Measurements from ENCODE around the gene FBXL14.
A peak's percentile ranks its signal among the peaks of the same experiment; 100 is the strongest.

FBXL14 gene

DNA sequence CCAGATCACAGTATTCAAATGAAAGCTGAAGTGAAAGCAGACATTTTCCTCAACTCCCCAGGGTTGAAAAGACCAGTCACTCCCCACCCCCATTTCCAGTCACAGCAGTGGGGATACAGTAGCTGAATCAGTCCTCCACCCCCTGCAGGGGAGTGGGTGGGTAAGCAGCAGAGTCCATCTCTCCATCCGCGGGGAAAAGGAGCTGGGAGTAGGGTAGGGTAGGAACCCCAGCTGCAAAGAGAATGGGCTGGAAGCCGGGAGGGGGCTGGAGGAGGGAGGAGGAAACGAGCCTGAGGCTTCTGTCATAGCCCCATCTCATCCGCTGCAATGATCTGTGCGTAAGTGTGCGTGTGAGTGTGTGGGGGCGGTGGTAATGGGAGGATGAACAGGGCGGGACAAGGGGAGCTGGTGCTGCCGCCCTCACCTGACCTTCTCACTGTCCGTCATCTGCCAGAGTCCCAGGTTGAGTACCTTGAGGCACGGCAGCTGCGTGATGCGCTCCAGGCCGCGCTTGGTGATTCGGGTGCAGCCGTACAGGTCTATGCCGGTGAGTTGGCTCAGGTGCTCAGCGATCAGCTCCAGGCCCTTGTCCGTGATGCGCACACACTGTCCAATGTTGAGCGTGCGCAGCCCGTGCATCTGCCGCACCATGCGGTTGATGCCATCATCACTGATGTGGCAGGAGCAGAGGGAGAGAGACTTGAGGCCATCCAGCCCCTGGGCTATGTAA, 1.8 kb downstream of the FBXL14 start:
- DNase-seq = peak; percentile 46

DNA sequence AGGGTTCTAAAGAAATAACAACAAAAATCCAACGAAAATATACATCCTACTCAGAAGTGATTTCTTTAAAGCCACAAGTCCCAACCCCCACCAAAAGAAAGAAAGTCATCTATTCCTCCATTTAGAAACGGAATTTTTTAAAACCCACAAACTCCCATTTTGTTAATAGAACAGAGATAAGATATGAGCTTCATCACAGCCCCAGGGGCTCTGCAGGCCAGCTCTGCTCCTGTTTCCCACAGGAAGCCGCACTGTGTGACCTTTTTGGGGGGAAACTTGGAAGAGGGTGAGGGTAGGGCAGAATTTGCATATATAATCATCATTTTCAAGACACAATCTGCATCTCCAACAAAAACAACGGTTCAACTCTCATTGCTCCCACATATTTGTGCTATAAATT, 2.8 kb downstream of the FBXL14 start:
- no peak for DNase-seq

DNA sequence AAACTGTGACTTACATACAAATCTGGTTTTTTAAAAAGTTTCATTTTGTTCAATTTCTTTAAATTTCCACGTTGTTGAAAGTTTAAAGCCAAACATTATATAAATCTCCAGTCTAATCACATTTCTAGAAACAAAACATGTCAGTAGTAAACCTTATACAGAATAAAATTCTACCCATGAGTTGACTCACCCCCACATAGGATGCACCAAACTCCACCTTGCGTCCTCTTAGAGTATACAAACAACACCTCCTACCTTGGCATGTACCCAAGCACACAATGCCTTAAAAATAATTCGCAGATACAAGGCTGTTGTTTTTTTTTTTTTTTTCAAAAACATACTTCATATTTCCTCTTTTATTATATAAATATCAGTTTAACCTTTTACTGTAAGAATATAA, 3.3 kb downstream of the FBXL14 start:
- peak; percentile 17 for DNase-seq

DNA sequence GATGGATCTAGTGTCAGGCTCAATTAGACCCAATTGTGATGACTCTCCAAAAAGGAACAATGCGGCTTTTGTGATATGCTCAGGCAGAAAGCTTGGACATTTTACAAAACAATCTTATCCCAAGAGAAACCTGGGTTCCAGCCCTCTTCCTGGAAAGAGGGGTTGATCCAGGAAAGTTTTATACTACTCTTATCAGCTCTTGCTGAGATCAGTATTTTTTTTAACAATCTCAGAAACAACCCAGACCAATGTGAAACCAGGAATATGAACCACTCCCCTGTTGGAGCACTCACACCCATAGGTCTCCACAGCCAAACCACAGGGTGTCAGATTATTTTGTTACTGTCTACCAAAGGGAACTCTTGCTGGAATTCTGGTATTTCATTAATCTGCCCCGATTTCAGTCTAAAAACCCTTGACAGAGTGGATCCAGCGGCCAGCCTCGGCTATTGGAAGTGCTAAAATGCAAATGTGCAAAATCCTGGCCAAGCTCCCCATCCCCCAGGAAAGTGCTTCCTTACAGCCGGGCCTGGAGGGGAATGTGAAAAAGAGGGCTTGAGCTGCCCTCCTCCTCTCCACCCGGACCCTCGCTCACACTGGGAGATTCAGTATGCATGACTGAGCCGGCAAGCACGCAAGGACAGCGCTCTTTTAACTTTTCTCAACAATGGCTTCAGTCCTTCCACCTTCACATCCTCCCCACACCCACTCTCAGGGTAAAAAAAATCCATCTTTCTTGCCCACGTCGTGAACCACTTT, 4.0 kb downstream of the FBXL14 start:
- DNase-seq = no peak

DNA sequence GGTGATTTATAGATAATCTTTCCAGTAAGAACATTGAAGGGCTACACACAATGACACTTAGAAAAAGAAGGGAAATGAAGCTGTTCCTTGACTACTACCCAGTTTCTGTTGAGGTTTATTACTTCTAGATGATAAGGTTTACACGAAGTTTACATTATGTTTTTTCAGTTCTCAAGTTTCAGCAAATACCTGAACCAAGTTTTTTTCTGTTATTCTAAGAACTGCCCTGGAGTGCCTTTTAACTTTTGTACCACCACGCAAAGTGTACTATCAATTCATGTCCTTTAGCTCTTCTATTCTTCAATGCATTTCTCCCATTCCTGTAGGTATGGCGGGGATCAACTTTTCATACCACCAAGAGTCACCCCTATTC, 5.8 kb downstream of the FBXL14 start:
- DNase-seq = no peak

DNA sequence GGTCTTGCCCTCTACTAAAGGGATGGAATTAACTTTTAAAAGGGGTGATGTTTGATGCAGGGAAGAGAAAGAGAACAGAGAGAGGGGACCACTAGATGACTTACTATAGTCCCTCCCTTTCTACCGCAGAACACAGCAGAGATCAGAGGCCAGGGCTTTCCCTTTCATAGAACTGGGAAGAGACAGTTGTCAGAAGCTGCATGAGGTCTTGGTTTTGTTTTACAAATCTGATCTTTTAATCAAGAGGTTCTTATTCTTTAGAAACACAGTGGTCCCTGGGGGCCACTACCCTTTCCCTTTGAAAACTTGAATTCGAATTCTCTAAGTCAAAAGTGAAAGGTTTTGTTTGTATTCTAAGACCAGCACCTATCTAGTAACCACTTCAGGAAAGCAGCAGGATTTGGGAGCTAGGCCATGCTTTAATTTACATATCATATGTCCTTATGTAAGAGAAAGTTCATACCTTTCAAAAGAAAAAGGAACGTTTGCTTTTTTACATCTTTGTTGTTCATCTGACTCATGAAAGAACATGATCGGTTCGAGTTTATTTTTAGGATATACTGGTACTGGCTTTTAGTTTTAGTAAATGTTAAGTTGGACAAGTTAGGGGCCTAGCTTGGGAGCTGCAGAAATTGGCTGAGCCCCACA, 6.3 kb downstream of the FBXL14 start:
- DNase-seq = no peak

DNA sequence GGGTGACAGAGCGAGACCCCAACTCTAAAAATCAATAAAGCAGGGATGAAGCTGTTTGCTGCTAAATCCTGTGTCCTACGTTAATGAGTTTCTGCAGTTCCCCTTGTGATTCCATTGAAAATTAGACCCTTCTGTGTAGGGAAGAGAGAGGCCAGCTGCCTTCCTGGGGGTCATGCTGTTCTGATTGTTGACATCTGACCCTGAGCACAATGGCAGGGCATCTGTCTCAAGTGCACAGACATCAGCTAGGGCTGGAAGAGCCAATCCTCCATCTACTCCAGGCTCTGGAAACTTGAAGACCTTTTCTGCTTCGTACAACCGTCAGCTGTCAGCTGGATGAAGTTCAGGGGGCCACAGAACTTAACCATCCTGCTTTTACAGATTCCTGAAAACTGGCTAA, 10.1 kb downstream of the FBXL14 start:
- no peak for DNase-seq

DNA sequence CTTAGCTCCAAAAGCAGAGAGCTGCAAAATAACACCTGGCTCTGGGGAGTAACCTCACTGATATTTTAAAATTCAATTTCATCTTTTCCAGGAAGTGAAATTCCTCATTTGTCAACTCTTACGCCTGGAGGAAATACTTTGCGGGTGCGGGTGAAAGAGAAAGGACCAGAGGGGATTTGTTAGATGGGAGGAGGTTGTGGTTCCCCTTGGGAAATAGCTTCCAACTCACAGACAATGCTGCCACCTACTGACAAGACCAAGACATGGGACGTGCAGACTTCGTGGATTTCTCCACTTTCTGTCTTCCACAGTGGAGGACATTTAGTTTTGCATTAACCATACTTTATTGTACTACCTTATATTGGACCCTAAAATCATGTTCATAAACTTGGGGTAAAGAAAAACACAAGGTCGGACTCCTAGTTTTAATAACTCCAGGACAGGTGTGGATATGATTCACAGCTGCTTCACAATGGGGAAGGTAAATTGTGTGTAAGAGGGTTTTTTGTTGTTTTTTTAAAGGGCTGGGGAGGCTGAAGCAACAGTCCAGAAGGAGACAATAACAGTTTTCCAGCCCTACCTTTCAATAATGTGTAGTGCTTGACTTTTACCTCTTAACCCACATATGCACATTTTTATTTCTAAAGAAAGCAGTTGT, 10.8 kb downstream of the FBXL14 start:
- peak; percentile 78 for DNase-seq

DNA sequence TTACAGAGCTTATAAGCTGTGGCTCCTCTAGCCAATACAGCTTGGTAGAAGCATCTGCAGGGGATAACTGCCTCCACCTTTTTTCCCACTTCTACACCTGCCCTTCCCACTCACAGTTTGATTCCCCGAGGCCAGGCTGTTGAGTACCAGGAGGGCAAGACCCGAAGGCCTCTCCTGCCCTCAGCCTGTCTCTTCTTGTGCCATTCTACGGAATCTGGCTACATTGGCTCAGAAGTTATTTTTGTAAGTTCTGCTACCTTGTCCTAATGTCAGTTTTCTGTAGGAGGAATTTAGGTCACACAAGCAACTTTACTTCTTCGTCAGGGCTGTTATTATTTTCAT, 11.7 kb downstream of the FBXL14 start:
- DNase-seq = no peak

DNA sequence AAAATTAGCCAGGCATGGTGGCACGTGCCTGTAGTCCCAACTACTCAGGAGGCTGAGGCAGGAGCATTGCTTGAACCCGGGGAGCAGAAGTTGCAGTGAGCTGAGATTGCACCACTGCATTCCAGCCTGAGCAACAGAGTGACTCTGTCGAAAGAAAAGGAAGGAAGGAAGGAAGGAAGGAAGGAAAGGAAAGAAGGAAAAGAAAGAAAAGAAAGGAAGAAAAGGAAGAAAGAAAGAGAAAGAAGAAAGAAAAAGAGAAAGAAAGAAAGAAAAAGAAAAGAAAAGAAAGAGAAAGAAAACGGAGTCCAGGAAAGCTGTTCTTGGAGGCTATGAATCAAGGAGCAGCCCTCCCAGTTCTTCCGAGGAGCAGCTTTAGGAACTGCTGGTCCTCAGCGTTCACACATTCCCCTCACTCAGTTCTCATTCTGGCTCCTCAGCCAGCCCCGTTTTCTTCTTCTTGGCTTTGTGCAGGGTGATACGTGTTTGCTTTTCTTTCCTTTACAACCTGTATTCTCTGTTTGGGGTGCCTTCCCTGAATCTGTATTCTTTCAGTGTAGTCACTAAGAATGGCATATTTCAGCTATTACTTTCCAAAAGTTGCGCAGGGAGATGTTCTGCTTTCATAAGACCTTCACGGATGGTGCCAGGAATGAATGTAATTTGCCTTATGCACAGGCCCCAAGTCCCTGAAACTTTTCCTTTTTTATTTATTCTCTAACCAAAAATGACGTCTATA, 12.2 kb downstream of the FBXL14 start:
- DNase-seq = no peak

DNA sequence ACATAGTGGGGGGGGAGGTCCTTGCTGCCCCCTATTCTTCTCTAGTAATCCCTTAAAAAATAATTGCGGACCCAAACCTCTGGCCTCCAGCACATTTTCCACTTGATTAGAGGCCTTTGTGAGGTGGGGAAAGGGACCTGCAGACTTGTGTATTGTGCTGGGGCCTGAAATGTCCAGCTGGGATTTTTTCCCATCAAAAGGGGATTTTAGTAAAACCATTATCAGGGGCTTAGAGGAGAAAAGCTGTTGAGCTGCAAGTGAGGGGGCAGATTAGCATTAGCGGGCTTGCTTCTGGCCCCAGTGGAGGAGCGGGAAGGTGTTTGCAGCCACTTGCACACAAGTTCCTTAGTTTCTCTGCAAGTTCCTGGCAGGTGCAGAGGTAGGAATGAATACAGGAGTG, 13.9 kb downstream of the FBXL14 start:
- DNase-seq = no peak

DNA sequence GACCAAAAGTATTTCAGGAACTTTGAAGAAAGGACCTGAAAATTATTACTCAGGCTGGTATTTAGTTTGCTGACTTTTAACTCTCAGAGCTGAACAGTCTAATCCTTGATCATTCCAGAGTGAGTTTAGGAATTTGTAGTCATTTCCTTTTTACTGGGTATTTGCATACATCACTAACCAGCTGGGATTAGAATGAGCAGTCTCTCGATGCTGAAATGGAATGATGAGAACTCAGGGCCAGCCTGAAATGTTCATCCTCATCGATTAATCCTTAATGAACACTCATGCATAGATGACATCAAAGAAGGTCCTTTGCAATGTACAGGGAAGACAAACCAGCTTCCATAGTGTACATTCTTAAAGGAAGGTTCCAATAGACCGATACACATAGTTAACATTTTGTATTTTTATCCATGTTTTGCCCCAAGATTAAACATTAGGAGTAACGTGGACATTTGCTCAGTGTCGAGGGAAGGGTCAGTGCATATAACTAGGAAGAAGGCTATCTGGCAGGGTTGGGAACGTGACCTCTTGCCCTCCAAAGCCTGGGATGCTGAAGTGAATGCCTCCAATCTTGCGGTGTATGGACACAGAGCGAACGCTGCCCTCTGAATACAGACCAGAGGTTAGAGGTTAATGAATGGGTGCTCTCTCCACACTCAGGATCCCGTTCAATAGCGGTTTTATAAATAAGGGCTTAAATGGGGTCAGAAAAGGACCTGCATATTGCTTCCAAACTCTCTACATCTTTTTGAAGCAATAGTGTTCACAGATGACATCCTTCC, 14.5 kb downstream of the FBXL14 start:
- no peak for DNase-seq

DNA sequence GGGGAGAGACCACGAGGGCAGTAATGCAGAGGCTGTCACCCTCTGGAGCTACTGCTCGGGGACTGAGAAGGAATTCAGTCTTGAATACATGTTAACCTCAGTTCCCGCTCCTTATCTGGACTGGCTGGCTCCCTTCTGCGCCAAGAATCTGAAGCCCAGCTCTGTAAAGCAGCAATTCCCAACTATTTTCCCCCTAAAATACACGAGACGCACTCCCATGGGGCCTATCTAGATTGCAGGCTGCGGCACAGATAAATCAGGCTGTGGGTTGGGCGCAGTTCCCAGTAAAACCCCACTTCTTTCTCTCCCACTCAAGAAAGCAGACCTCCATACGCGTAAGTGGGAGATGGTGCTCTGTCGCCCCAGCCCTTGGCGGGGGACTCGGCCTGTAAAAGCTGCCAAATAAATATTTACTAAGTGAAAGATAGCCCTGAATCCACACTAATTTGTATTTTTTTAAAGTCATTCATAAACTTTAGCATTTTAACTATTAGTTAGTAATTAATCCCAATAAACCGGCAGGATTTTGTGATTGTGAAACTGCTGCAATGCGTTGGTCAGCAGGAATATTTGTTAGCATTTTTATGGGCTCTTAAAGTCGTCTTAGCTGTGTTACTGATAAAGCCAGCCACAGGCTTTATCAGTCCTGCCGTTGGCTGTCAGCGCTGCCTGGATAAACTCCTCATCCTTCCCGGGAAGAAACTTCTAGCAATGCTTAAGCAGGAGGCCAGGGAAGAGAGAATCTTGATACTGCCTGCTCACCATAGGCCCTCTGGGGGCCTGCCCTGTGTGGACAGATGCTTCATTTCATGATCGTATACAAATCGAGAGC, 17.8 kb downstream of the FBXL14 start:
- DNase-seq = no peak

DNA sequence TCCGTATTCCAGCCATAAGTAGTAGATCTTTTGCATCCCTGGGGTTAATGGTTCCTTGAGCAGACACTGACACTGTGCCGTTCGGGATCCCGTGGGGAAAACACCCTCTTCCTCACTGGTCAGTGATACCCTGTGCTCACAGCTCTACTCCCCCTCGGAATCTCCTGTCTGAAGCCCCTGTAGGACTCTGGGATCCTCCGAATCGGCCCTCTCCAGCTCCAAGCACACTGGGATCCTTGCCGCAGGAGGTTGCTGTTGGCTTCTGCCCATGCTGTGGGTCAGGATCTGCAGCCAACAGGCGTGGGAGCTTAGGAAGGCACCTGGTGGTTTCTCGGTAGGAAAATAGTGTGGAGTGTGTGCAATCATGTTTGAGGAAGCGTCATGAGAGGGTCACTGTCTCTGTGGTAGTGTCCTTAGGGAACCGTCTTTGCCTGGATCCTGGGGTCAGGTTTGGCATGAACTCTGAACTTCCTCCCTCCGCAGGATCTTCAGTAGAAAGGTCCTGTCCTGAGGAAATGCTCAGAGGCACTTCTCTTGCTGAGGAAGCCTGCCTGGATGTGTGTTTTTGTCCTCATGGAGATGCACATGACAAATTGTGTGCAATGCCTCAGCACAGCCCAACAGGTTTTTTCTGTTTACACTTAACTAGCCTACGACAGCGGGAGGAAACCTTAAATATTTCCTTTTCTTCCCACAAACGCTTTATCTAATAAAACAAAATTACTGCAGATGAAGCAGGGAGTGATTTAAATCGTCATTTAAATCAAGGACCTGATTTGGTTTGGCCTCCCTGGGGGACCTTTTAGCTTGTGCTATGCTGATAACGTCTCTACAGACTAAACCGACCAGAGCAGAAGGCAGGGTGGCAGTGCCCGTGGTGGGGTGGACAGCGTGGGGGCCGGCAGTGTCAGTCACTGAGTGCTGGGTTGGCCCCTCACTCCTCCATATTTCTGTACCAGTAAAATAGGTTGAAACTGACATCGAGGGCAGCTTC, 18.7 kb downstream of the FBXL14 start:
- DNase-seq = no peak

DNA sequence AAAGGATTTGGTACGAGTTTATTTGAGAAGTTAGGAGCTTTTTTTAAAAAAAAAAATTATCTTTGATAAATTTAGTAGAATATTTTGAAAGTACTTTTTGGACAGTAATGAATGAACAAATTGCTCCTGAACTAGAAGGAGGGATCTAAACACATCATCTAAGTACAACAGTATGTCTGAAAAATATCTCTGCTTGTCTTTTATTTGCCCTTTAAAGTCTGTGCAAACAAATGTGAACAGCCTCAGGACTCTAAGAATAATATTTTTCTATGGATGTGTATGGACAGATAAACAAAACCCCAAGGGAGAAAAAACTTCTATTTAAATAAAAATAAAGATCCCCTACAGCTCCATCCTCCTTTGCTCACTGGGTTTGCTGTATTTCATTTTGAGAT, 19.5 kb downstream of the FBXL14 start:
- DNase-seq = no peak

DNA sequence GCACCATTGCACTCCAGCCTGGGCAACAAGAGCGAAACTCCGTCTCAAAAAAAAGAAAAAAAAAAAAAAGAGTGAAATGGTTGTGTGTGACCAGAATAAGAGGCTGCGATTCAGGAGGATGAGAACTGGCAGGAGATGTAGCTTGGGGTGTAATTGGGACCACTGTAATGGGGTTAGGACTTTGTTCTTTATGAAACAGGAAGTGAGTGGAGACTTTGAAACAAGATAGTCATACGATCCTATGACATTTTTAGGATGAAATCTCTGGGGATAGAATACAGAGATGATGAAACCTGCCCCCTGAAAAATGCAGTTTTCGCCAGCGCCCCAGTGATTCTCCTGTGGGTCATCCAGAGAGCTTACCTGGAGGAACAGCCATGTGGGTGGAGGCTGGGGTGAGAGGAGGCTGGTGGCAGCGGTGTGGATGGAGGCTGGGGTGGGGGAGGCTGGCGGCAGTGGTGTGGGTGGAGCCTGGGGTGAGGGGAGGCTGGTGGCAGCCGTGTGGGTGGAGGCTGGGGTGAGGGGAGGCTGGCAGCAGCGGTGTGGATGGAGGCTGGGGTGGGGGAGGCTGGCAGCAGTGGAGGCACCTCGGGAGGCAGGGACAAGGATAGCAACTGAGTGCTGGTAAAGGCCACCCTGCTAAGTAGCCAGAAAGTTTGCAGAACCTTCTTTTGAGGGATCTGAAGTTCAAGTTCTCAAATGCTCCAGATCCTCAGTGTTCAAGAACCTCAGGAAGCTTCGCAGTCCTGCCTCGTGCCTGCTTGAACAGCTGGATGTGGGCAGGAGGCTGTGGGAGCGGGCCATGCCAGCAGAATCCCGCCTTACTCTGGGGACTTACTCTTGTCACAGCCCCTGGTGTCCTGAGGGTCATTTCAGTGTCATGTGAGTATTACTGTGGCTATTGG, 20.2 kb downstream of the FBXL14 start:
- DNase-seq = no peak

DNA sequence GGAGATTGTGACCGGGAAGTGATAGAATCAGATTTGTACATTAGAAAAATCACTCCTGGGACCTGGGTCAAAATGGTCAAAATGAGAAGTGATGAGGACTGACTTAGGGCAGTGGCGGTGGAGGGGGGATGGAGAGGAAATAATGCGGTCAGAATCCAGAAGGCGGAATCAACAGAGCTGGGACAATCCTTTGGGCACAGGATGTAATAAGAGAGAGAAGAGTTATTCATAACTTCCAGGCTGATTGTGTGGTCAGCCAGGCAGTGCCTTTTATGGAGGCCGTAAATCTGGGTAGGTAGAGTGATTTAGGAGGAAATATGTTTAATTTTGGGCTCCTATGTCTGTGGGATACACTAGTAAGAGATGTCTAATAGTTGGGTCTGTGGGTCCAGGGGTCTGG, 21.6 kb downstream of the FBXL14 start:
- DNase-seq = no peak

DNA sequence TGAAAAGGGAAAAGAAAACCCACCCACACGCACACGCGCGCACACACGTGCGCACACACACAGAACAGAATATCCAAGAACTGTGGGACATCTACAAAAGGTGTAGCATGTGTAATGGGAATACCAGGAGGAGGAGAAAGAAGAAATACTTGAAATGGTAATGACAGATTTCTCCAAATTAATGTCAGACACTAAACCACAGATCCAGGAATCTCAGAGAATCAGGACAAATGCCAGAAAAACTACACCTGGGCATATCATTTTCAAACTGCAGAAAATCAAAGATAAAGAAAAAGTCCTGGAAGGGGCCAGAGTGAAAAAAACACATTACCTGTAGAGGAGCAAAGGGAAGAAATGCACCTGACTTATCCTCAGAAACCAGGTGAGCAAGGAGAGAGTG, 26.5 kb downstream of the FBXL14 start:
- DNase-seq = no peak

Data from NCI-H345 (cell line).